SK-N-SH (cell line): ENCODE measurements around the gene FGD6. TPM values are rescaled to one million over a fixed set of nuclear protein-coding genes. Genes with fewer than 3 reads are reported as not detected.

Experiments used
- CTCF ChIA-PET: fragments of 300-600, 350-600 bp; formaldehyde crosslinking; extraction: SDS; loops from one replicate; lab custom pipeline; 2021; lab: Yijun Ruan, JAX
- POLR2A ChIA-PET: fragments of 350-600 bp; sonication (Branson Sonifier 250); formaldehyde crosslinking; extraction: SDS; loops from one replicate; lab custom pipeline; 2020; ENCODE audit warnings: antibody characterized with exemption, inconsistent platforms; lab: Yijun Ruan, JAX
- DNase-seq: peaks from one replicate; pipeline ENCODE4 v3.0.0; 2012
- H2AFZ ChIP-seq: fragments of 200-600 bp; sonication (generic); 2 replicates; pipeline ENCODE4 v1.8.1; 2016; ENCODE audit warnings: antibody characterized with exemption, mild to moderate bottlenecking, low read depth
- H3F3A ChIP-seq: fragments of 200-600 bp; sonication (generic); replicated peaks from 2 replicates; pipeline ENCODE3; 2016; ENCODE audit warnings: antibody characterized with exemption, mild to moderate bottlenecking; ENCODE audit not compliant: insufficient read depth
- H3K27ac ChIP-seq, 2 experiments: fragments of 200-500 bp in 1 of 2; fragments of 200-600 bp in 1 of 2; sonication (Bioruptor generic) in 1 of 2; sonication (generic), shearing (Covaris generic) in 1 of 2; 2 replicates each; pipeline versions ENCODE4 v1.5.1 to v1.6.1; 2014 to 2016; ENCODE audit warnings: low read depth in 2 of 2, inconsistent platforms in 1 of 2, low read length in 1 of 2, mild to moderate bottlenecking in 1 of 2, mixed read lengths in 1 of 2
- H3K27me3 ChIP-seq: fragments of 200-600 bp; sonication (generic), shearing (Covaris generic); 2 replicates; pipeline ENCODE4 v1.6.1; 2016; ENCODE audit warnings: mixed run types; ENCODE audit not compliant: insufficient read depth
- H3K36me3 ChIP-seq, 2 experiments: fragments of 200-500 bp in 1 of 2; fragments of 200-600 bp in 1 of 2; sonication (Bioruptor generic) in 1 of 2; sonication (generic) in 1 of 2; replicated peaks in 1 of 2; 2 replicates each; pipeline versions ENCODE3 to v1.5.1; 2014 to 2016; ENCODE audit warnings: low read length in 1 of 2, mild to moderate bottlenecking in 1 of 2; ENCODE audit not compliant: insufficient read depth in 2 of 2, control insufficient read depth in 1 of 2
- H3K4me1 ChIP-seq, 2 experiments: fragments of 200-500 bp in 1 of 2; fragments of 200-600 bp in 1 of 2; sonication (Bioruptor generic) in 1 of 2; sonication (generic), shearing (Covaris generic) in 1 of 2; 2 replicates each; pipeline versions ENCODE4 v1.5.1 to v1.6.1; 2014 to 2016; ENCODE audit warnings: low read depth in 1 of 2, low read length in 1 of 2, mixed run types in 1 of 2; ENCODE audit not compliant: insufficient read depth in 2 of 2, control insufficient read depth in 1 of 2
- H3K4me2 ChIP-seq: fragments of 200-600 bp; sonication (generic), shearing (Covaris generic); 2 replicates; pipeline ENCODE4 v1.6.1; 2017; ENCODE audit warnings: mixed run types
- H3K4me3 ChIP-seq, 2 experiments: fragments of 200-500 bp in 1 of 2; fragments of 200-600 bp in 1 of 2; sonication (Bioruptor generic) in 1 of 2; sonication (generic), shearing (Covaris generic) in 1 of 2; 2 replicates each; pipeline versions ENCODE4 v1.5.1 to v1.8.1; 2014 to 2016; ENCODE audit warnings: low read depth in 2 of 2, inconsistent platforms in 1 of 2, low read length in 1 of 2, mild to moderate bottlenecking in 1 of 2, mixed read lengths in 1 of 2, moderate library complexity in 1 of 2
- H3K79me2 ChIP-seq: fragments of 200-600 bp; sonication (generic); 2 replicates; pipeline ENCODE4 v1.8.1; 2017; ENCODE audit warnings: mild to moderate bottlenecking; ENCODE audit not compliant: insufficient read depth
- H3K9ac ChIP-seq: fragments of 200-600 bp; sonication (generic); 2 replicates; pipeline ENCODE4 v1.6.1; 2017; ENCODE audit warnings: mixed run types
- H3K9me2 ChIP-seq: fragments of 200-600 bp; sonication (generic); 2 replicates; pipeline ENCODE4 v1.6.1; 2017; ENCODE audit warnings: mixed run types
- H3K9me3 ChIP-seq: fragments of 200-600 bp; sonication (generic); 2 replicates; pipeline ENCODE4 v1.6.1; 2017; ENCODE audit warnings: mixed run types, mild to moderate bottlenecking, moderate library complexity
- H4K20me1 ChIP-seq: fragments of 200-600 bp; sonication (generic); 2 replicates; pipeline ENCODE4 v1.6.1; 2017; ENCODE audit warnings: mild to moderate bottlenecking, mixed run types; ENCODE audit not compliant: insufficient read depth
- ELF1 ChIP-seq: IDR thresholded peaks from 2 replicates; pipeline ENCODE4 v1.4.0; 2012
- GATA2 ChIP-seq: sonication (generic); formaldehyde crosslinking; IDR thresholded peaks from 2 replicates; pipeline ENCODE4 v1.5.0; 2020; ENCODE audit warnings: mild to moderate bottlenecking, missing genetic modification reagents
- JUND ChIP-seq: IDR thresholded peaks from 2 replicates; pipeline ENCODE4 v1.4.0; 2012
- NFIC ChIP-seq: IDR thresholded peaks from 2 replicates; pipeline ENCODE4 v1.4.0; 2012; ENCODE audit warnings: borderline replicate concordance
- RCOR1 ChIP-seq: fragments of 150-350 bp; IDR thresholded peaks from 2 replicates; pipeline ENCODE4 v1.6.1; 2017; ENCODE audit warnings: antibody characterized with exemption, low read length
- SIN3A ChIP-seq: IDR thresholded peaks from 2 replicates; pipeline ENCODE4 v1.6.1; 2012; ENCODE audit warnings: low read depth, mild to moderate bottlenecking, low read length, moderate library complexity, borderline replicate concordance
- TAF1 ChIP-seq: IDR thresholded peaks from 2 replicates; pipeline ENCODE4 v1.6.1; 2012; ENCODE audit warnings: low read depth, mild to moderate bottlenecking, low read length, moderate library complexity, borderline replicate concordance
- TEAD4 ChIP-seq: IDR thresholded peaks from 2 replicates; pipeline ENCODE4 v1.4.0; 2012; ENCODE audit warnings: mild to moderate bottlenecking, borderline replicate concordance; ENCODE audit not compliant: insufficient read depth
- YY1 ChIP-seq: IDR thresholded peaks from 2 replicates; pipeline ENCODE4 v1.4.0; 2012; ENCODE audit warnings: low read depth, mild to moderate bottlenecking
- WGBS: methylation state at CpG from one replicate; pipeline ENCODE4 v1.1.6; 2017; ENCODE audit warnings: low lambda C conversion rate; 5-methylcytosine and 5-hydroxymethylcytosine counted together
- polyA plus RNA-seq, 3 experiments: library from polyadenylated mRNA; depleted of rRNA; stranded (reverse); fragments of >200 nt; gene quantifications; 2 replicates each; pipeline ENCODE4 v1.2.3, GENCODE V29; 2012
- TF ChIP-seq, protein P1 (sequence below): IDR thresholded peaks from 2 replicates; pipeline ENCODE4 v1.4.0; 2012; ENCODE audit warnings: low read depth, borderline replicate concordance
- TF ChIP-seq, protein P2 (sequence below): fragments of 200-600 bp; sonication (generic); IDR thresholded peaks from 2 replicates; pipeline ENCODE4 v1.6.1; 2017; ENCODE audit warnings: antibody characterized with exemption, mild to moderate bottlenecking, moderate library complexity

The FGD6 gene
- polyA plus RNA-seq, 1 of the 3 experiments (the other 2 are of a cell fraction): 2.8 TPM

DNA sequence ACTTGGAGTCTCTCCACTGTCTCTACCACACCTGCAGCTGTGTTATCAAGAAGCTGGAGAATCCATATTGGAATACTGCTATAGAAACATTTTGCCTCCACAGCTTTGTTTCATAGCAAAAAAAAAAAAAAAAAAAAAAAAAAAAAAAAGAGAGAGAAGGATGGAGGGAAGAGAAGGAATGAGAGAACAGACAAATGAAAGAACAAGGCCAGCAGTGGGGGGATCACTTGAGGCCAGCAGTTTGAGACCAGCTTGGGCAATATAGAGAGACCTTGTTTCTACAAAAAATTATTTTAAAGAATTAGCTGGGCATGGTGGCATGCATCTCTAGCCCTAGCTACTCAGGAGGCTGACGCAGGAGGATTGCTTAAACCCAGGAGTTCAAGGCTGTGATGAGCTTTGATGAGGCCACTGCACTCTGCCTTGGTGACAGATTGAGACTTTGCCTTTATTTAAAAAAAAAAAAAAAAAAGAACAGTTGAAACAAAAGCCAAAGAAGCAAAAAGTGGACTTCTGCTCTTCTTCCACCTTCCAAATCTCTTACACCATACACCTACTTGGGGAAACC, 8.5 kb upstream of the FGD6 start:
- Histone ChIP-seq H2AFZ (no peak overlapping the region), H3K9me2 (no peaks in the 10 kb centered on the region), H3K4me3 (no peak overlapping the region), H3K27ac (no peak overlapping the region), H3K4me2 (no peak overlapping the region), H3K9ac (no peak overlapping the region), H3K4me1 (peaks cover 0 to 17% of the 10 kb centered on the region in 2 experiments; a peak in 3 of 4 replicates), H3F3A (peaks cover 24% of the 10 kb centered on the region), H3K36me3 (peaks cover 0 to 21% of the 10 kb centered on the region in 2 experiments), H4K20me1 (peaks cover 19% of the 10 kb centered on the region), H3K79me2 (peaks cover 99% of the 10 kb centered on the region), H3K9me3 (no peaks in the 10 kb centered on the region), H3K27me3 (no peaks in the 10 kb centered on the region)
- CTCF ChIA-PET: interaction anchor here (0.6 to 1.5 kb wide), 2 partner anchors 109 to 1076 kb away, joined by 3 to 5 read pairs; no protein-coding TSS in a partner anchor
- TF ChIP-seq SIN3A: no peak
- TF ChIP-seq ELF1: no peak
- TF ChIP-seq, protein P1, sequence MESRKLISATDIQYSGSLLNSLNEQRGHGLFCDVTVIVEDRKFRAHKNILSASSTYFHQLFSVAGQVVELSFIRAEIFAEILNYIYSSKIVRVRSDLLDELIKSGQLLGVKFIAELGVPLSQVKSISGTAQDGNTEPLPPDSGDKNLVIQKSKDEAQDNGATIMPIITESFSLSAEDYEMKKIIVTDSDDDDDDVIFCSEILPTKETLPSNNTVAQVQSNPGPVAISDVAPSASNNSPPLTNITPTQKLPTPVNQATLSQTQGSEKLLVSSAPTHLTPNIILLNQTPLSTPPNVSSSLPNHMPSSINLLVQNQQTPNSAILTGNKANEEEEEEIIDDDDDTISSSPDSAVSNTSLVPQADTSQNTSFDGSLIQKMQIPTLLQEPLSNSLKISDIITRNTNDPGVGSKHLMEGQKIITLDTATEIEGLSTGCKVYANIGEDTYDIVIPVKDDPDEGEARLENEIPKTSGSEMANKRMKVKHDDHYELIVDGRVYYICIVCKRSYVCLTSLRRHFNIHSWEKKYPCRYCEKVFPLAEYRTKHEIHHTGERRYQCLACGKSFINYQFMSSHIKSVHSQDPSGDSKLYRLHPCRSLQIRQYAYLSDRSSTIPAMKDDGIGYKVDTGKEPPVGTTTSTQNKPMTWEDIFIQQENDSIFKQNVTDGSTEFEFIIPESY: no peak
- TF ChIP-seq YY1: no peak
- TF ChIP-seq TEAD4: no peak
- TF ChIP-seq RCOR1: no peak
- no peak for TF ChIP-seq GATA2 (CRISPR knock-in tag)
- no peak for TF ChIP-seq NFIC
- no peak for TF ChIP-seq TAF1
- TF ChIP-seq, protein P2, sequence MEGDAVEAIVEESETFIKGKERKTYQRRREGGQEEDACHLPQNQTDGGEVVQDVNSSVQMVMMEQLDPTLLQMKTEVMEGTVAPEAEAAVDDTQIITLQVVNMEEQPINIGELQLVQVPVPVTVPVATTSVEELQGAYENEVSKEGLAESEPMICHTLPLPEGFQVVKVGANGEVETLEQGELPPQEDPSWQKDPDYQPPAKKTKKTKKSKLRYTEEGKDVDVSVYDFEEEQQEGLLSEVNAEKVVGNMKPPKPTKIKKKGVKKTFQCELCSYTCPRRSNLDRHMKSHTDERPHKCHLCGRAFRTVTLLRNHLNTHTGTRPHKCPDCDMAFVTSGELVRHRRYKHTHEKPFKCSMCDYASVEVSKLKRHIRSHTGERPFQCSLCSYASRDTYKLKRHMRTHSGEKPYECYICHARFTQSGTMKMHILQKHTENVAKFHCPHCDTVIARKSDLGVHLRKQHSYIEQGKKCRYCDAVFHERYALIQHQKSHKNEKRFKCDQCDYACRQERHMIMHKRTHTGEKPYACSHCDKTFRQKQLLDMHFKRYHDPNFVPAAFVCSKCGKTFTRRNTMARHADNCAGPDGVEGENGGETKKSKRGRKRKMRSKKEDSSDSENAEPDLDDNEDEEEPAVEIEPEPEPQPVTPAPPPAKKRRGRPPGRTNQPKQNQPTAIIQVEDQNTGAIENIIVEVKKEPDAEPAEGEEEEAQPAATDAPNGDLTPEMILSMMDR: no peak
- no peak for TF ChIP-seq JUND
- DNase-seq: no peak
- WGBS: 100% methylated on average over 1 of the region's 1 CpG
- POLR2A ChIA-PET: no interaction called here
